Neural progenitor cell (in vitro differentiated cells): ENCODE measurements around the gene FAM78A. TPM values are rescaled to one million over a fixed set of nuclear protein-coding genes. Genes with fewer than 3 reads are reported as not detected.
"Not testable (repeated sequence)": the region's sequence is repeated elsewhere in the genome, so short reads cannot be mapped to it uniquely, and the experiment has no call there.

ENCODE experiments used
- DNase-seq: peaks from one replicate; pipeline ENCODE4 v3.0.0-alpha.2; 2016; ENCODE audit warnings: low spot score
- H2AFZ ChIP-seq: fragments of 200-600 bp; sonication (generic); replicated peaks from 2 replicates; pipeline ENCODE4 v1.6.1; 2016; ENCODE audit warnings: antibody characterized with exemption
- H3F3A ChIP-seq: fragments of 200-600 bp; sonication (generic); 2 replicates; pipeline ENCODE4 v1.6.1; 2016; ENCODE audit warnings: antibody characterized with exemption, low read depth
- H3K27ac ChIP-seq: fragments of 200-600 bp; sonication (generic); 2 replicates; pipeline ENCODE4 v1.5.1; 2016; ENCODE audit warnings: mild to moderate bottlenecking
- H3K27me3 ChIP-seq: fragments of 200-600 bp; sonication (generic); 2 replicates; pipeline ENCODE4 v1.6.1; 2016; ENCODE audit warnings: mild to moderate bottlenecking, moderate library complexity
- H3K36me3 ChIP-seq: fragments of 200-600 bp; sonication (generic); 2 replicates; pipeline ENCODE4 v1.5.1; 2016
- H3K4me1 ChIP-seq: fragments of 200-600 bp; sonication (generic); 2 replicates; pipeline ENCODE4 v1.6.1; 2016; ENCODE audit warnings: mixed run types
- H3K4me2 ChIP-seq: fragments of 200-600 bp; sonication (generic); 2 replicates; pipeline ENCODE4 v1.6.1; 2016
- H3K4me3 ChIP-seq: fragments of 200-600 bp; sonication (generic); 2 replicates; pipeline ENCODE4 v1.5.1; 2016
- H3K79me2 ChIP-seq: fragments of 200-600 bp; sonication (generic); 2 replicates; pipeline ENCODE4 v1.6.1; 2016; ENCODE audit warnings: low read depth
- H3K9ac ChIP-seq: fragments of 200-600 bp; sonication (generic); 2 replicates; pipeline ENCODE4 v1.6.1; 2016
- H3K9me3 ChIP-seq: fragments of 200-600 bp; sonication (generic); 2 replicates; pipeline ENCODE4 v1.5.1; 2016; ENCODE audit warnings: low read depth
- H4K20me1 ChIP-seq: fragments of 200-600 bp; sonication (generic); 2 replicates; pipeline ENCODE4 v1.6.1; 2016; ENCODE audit warnings: low read depth
- H3K27ac Mint-ChIP-seq: 3 replicates; pipeline ENCODE4 v1.8.0; 2021; ENCODE audit warnings: mixed read lengths
- H3K27me3 Mint-ChIP-seq: 2 replicates; pipeline ENCODE4 v1.8.0; 2022; ENCODE audit warnings: low read depth, mild to moderate bottlenecking, inconsistent platforms, moderate library complexity, mixed read lengths; ENCODE audit not compliant: insufficient read depth
- H3K36me3 Mint-ChIP-seq: 3 replicates; pipeline ENCODE4 v1.8.0; 2021; ENCODE audit warnings: mixed read lengths
- H3K4me1 Mint-ChIP-seq: 3 replicates; pipeline ENCODE4 v1.8.0; 2021; ENCODE audit warnings: mixed read lengths
- H3K4me3 Mint-ChIP-seq: 3 replicates; pipeline ENCODE4 v1.8.0; 2021; ENCODE audit warnings: mild to moderate bottlenecking, moderate library complexity, mixed read lengths
- H3K9me3 Mint-ChIP-seq: 3 replicates; pipeline ENCODE4 v1.8.0; 2020; ENCODE audit warnings: mixed read lengths
- EZH2 ChIP-seq: fragments of 200-600 bp; sonication (generic); IDR thresholded peaks from 2 replicates; pipeline ENCODE4 v1.6.1; 2017; ENCODE audit warnings: antibody characterized with exemption, mild to moderate bottlenecking, moderate library complexity
- EZH2phosphoT487 ChIP-seq: fragments of 200-600 bp; sonication (generic); IDR thresholded peaks from 2 replicates; pipeline ENCODE4 v1.6.1; 2017; ENCODE audit warnings: antibody characterized with exemption
- total RNA-seq: library from RNA; depleted of rRNA; stranded (reverse); fragments of >200 nt; gene quantifications from 2 replicates; pipeline ENCODE4 v1.2.3, GENCODE V29; 2015; ENCODE audit warnings: low replicate concordance
- TF ChIP-seq, protein P1 (sequence below): fragments of 200-600 bp; sonication (generic); IDR thresholded peaks from 2 replicates; pipeline ENCODE4 v1.5.1; 2017; ENCODE audit warnings: antibody characterized with exemption, mild to moderate bottlenecking

Gene FAM78A
- total RNA-seq, 1 donor from 2014 or later = 0.32 TPM

DNA sequence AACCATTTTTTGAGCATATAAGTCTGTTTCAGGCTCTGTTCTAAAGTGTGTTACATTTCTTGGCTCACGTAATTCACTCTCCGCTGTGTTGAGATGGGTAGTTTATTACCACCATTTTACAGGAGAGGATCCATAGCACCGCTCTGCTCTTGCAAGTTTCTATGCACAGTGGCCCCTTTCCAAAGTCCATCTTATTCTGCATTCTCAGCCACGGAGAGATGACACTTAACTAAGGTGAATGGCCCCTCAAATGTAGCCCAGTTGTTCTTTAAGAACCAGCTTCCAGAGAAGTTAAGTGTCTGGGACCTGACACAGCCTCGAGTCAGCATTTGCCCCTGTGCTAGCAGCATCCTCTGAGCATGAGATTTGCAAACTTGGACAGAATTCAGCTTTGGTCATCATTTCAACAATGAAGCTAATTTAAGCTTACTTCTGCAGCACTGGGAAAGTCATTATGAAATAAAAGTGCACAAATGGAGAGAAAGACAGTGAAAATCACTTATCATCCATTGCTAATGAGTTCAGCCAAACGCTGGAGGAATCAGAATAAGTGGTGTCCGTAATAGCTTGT is 61.9 kb downstream of the FAM78A start:
- Mint-ChIP-seq H3K27ac (no peak overlapping the region), H3K4me3 (no peak overlapping the region), H3K36me3 (peaks cover 36% of the 10 kb centered on the region), H3K4me1 (peaks cover 2% of the 10 kb centered on the region), H3K9me3 (peaks cover 13% of the 10 kb centered on the region), H3K27me3 (no peaks in the 10 kb centered on the region)
- H3K4me3 ChIP-seq = no peak overlapping the region
- H3K9me3 ChIP-seq = no peaks in the 10 kb centered on the region
- no peaks in the 10 kb centered on the region for H3K79me2 ChIP-seq
- no peak overlapping the region for H3K9ac ChIP-seq
- TF ChIP-seq EZH2 (no peak), EZH2phosphoT487 (no peak)
- TF ChIP-seq, protein P1, sequence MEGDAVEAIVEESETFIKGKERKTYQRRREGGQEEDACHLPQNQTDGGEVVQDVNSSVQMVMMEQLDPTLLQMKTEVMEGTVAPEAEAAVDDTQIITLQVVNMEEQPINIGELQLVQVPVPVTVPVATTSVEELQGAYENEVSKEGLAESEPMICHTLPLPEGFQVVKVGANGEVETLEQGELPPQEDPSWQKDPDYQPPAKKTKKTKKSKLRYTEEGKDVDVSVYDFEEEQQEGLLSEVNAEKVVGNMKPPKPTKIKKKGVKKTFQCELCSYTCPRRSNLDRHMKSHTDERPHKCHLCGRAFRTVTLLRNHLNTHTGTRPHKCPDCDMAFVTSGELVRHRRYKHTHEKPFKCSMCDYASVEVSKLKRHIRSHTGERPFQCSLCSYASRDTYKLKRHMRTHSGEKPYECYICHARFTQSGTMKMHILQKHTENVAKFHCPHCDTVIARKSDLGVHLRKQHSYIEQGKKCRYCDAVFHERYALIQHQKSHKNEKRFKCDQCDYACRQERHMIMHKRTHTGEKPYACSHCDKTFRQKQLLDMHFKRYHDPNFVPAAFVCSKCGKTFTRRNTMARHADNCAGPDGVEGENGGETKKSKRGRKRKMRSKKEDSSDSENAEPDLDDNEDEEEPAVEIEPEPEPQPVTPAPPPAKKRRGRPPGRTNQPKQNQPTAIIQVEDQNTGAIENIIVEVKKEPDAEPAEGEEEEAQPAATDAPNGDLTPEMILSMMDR = no peak
- no peak overlapping the region for H2AFZ ChIP-seq
- no peak for DNase-seq
- H3K27me3 ChIP-seq = no peaks in the 10 kb centered on the region
- no peaks in the 10 kb centered on the region for H3K36me3 ChIP-seq
- H3K27ac ChIP-seq = no peak overlapping the region
- H4K20me1 ChIP-seq = no peaks in the 10 kb centered on the region
- H3K4me2 ChIP-seq = no peak overlapping the region
- H3F3A ChIP-seq = peaks cover 8% of the 10 kb centered on the region
- peaks cover 6% of the 10 kb centered on the region for H3K4me1 ChIP-seq

DNA sequence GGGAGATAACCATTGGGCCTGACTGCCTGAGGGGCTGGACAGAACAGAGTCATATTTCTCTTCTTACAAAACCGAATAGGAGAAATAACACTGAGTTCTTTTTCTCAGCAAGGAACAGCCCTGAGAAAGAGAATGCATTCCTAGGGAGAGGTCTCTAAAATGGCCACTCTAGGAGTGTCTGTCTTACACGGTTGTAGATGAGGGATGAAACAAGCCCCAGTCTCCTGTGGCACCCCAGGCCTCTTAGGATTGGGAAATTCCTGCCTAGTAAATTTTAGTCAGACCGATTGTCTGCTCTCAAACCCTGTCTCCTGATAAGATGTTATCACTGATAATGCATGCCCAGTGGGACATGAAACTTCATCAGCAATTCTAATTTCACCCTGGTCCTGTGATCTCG is 64.4 kb downstream of the FAM78A start:
- H3K36me3 Mint-ChIP-seq = peaks cover 47% of the 10 kb centered on the region
- H3K27ac Mint-ChIP-seq = not testable (repeated sequence)

More for the DNA sequence above, 64.4 kb downstream of the FAM78A start:
- H3K4me3 ChIP-seq, H3K9me3 ChIP-seq, H3F3A ChIP-seq, H3K9ac ChIP-seq, H3K27me3 ChIP-seq, H3K4me1 ChIP-seq, H3K79me2 ChIP-seq, H3K4me2 ChIP-seq, H3K36me3 ChIP-seq, DNase-seq, H3K27ac ChIP-seq, H3K4me3 Mint-ChIP-seq, H4K20me1 ChIP-seq, H3K4me1 Mint-ChIP-seq, H3K27me3 Mint-ChIP-seq, H2AFZ ChIP-seq: not testable (repeated sequence)
- H3K9me3 Mint-ChIP-seq = peaks cover 13% of the 10 kb centered on the region

Other genes starting within 250 kb of the FAM78A start
- 69.0 and 95.1 TPM in 2 replicates for gene AIF1L, start 180.0 kb downstream of the FAM78A start, total RNA-seq
- gene NUP214, start 150.9 kb downstream of the FAM78A start, total RNA-seq = 21.1 and 37.6 TPM in 2 replicates
- 5.4 and 11.5 TPM in 2 replicates for gene PLPP7, start 13.2 kb upstream of the FAM78A start, total RNA-seq
- gene PRRC2B, start 117.6 kb upstream of the FAM78A start, total RNA-seq = 139 and 148 TPM in 2 replicates
- gene POMT1, start 226.4 kb upstream of the FAM78A start, total RNA-seq = 31.1 and 48.0 TPM in 2 replicates